Ovary (tissue), 3 donors: ENCODE results near the gene DDX39A.

Source experiments
- EP300 ChIP-seq: sonication (generic); formaldehyde crosslinking; IDR thresholded peaks from one replicate; pipeline ENCODE4 v1.6.1; 2017; ENCODE audit warnings: antibody characterized with exemption
- POLR2A ChIP-seq: fragments of 450-650 bp; IDR thresholded peaks from one replicate; pipeline ENCODE4 v1.6.1; 2017; ENCODE audit warnings: antibody characterized with exemption, mild to moderate bottlenecking, moderate library complexity
- TF ChIP-seq, protein P1 (sequence below), 3 donors: fragments of 450-650 bp in 2 of 3; fragments of 200-600 bp in 1 of 3; IDR thresholded peaks; one replicate each; pipeline versions ENCODE4 v1.5.1 to v1.8.0; 2016 to 2022; ENCODE audit warnings: antibody characterized with exemption in 3 of 3, mild to moderate bottlenecking in 1 of 3
- donor health status: DM: no; HTN: no; CAD: no.

DNA sequence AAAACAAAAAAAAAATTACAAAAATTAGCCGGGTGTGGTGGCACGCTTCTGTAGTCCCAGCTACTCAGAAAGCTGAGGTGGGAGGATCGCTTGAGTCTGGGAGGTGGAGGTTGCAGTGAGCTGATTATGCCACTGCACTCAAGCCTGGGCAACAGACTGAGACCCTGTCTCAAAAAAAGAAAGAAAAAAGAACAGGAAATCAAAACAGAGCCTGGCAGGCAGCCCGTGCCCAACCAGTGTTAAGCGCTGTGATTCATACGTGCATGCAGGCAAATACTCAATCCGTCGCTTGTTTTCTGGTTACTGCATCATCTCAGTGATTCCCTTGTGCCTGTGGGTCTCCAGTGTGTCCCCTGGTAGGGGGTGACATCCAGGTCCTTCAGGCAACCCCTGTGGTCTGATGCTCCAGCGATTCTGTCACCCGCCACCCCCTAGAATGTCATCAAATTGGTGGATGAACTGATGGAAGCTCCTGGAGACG, 18.1 kb downstream of the DDX39A start:
- TF ChIP-seq POLR2A = no peak
- TF ChIP-seq, protein P1, sequence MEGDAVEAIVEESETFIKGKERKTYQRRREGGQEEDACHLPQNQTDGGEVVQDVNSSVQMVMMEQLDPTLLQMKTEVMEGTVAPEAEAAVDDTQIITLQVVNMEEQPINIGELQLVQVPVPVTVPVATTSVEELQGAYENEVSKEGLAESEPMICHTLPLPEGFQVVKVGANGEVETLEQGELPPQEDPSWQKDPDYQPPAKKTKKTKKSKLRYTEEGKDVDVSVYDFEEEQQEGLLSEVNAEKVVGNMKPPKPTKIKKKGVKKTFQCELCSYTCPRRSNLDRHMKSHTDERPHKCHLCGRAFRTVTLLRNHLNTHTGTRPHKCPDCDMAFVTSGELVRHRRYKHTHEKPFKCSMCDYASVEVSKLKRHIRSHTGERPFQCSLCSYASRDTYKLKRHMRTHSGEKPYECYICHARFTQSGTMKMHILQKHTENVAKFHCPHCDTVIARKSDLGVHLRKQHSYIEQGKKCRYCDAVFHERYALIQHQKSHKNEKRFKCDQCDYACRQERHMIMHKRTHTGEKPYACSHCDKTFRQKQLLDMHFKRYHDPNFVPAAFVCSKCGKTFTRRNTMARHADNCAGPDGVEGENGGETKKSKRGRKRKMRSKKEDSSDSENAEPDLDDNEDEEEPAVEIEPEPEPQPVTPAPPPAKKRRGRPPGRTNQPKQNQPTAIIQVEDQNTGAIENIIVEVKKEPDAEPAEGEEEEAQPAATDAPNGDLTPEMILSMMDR (IDR thresholded peaks at IDR 0.05) = no peak
- no peak for TF ChIP-seq EP300
